ENCODE data around the gene POLR3B.
"Not testable (repeated sequence)": the region's sequence is repeated elsewhere in the genome, so short reads cannot be mapped to it uniquely, and the experiment has no call there.

Gene POLR3B

GRCh38 chr12:106446419-106447092 is 89.0 kb downstream of the POLR3B start:
- no peaks in the 10 kb centered on the region for H3K27me3 ChIP-seq (replicated peaks; ENCODE audit: control insufficient read depth, insufficient read depth, low read length, poor library complexity, severe bottlenecking)
- H3K4me3 ChIP-seq (ENCODE audit: insufficient read depth, low read depth, low read length, poor library complexity, severe bottlenecking): no peak overlapping the region
- DNase-seq: no peak
- H3K9me3 ChIP-seq (ENCODE audit: control insufficient read depth, low read length): no peaks in the 10 kb centered on the region
- no peaks in the 10 kb centered on the region for H3K4me1 ChIP-seq (ENCODE audit: control insufficient read depth, insufficient read depth, low read length, poor library complexity, severe bottlenecking)
- no peak overlapping the region for H3K27ac ChIP-seq (ENCODE audit: insufficient read depth, low read length, poor library complexity, severe bottlenecking)
- peaks cover 3% of the 10 kb centered on the region for H3K36me3 ChIP-seq (ENCODE audit: control insufficient read depth, insufficient read depth, low read length)

- Histone ChIP-seq H3K27ac (ENCODE audit: insufficient read depth, low read length, poor library complexity, severe bottlenecking) (no peak overlapping the region), H3K9me3 (ENCODE audit: control insufficient read depth, low read length) (no peaks in the 10 kb centered on the region), H3K4me3 (ENCODE audit: insufficient read depth, low read depth, low read length, poor library complexity, severe bottlenecking) (no peak overlapping the region), H3K4me1 (ENCODE audit: control insufficient read depth, insufficient read depth, low read length, poor library complexity, severe bottlenecking) (no peaks in the 10 kb centered on the region), H3K36me3 (ENCODE audit: control insufficient read depth, insufficient read depth, low read length) (peaks cover 5% of the 10 kb centered on the region), H3K27me3 (replicated peaks; ENCODE audit: control insufficient read depth, insufficient read depth, low read length, poor library complexity, severe bottlenecking) (no peaks in the 10 kb centered on the region)
- no peak for DNase-seq
These were observed 94.8 kb downstream of the POLR3B start for GRCh38 chr12:106452309-106452708.

DNA sequence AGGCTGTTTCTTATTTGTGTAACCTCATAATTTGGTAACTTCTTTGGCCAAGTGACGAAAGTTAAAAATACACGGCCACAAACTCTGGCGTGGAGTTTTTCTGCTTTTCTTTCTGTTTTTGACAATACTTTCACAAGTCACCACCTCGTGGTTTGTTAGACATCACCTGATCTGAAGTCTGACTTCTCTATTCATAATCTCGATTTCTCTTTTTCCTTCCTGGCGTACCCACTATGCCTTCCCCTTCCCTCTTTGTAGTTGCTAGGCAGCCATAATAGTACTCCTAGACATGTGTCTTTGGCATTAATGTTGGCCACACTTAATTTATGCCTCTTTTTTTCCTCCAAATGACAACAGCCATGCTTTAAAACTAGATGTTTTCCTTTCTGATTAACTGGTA is 97.6 kb downstream of the POLR3B start:
- Histone ChIP-seq H3K27me3 (replicated peaks; ENCODE audit: control insufficient read depth, insufficient read depth, low read length, poor library complexity, severe bottlenecking) (no peaks in the 10 kb centered on the region), H3K36me3 (ENCODE audit: control insufficient read depth, insufficient read depth, low read length) (peaks cover 17% of the 10 kb centered on the region), H3K9me3 (ENCODE audit: control insufficient read depth, low read length) (no peaks in the 10 kb centered on the region), H3K4me1 (ENCODE audit: control insufficient read depth, insufficient read depth, low read length, poor library complexity, severe bottlenecking) (no peaks in the 10 kb centered on the region), H3K4me3 (ENCODE audit: insufficient read depth, low read depth, low read length, poor library complexity, severe bottlenecking) (no peak overlapping the region), H3K27ac (ENCODE audit: insufficient read depth, low read length, poor library complexity, severe bottlenecking) (no peak overlapping the region)
- no peak for DNase-seq

DNA sequence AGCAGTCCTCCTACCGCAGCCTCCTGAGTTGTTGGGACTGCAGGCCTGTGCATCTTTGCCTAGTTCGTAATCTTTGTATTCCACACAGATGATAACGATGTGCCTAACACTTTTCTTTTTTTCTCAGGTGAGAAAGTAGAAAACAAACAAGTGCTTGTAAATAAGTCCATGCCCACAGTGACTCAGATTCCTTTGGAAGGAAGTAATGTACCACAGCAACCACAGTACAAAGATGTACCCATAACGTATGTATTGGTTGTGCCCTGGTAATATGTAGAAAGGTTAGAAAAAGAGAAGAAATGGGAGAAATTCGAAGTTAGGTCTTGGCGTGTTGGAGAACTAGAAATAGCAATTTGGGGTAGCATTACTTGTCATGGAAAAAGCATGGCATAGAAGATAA is 101.6 kb downstream of the POLR3B start:
- H3K27me3 ChIP-seq (replicated peaks; ENCODE audit: control insufficient read depth, insufficient read depth, low read length, poor library complexity, severe bottlenecking): no peaks in the 10 kb centered on the region
- H3K4me1 ChIP-seq (ENCODE audit: control insufficient read depth, insufficient read depth, low read length, poor library complexity, severe bottlenecking): peaks cover 4% of the 10 kb centered on the region
- H3K9me3 ChIP-seq (ENCODE audit: control insufficient read depth, low read length): no peaks in the 10 kb centered on the region
- H3K4me3 ChIP-seq (ENCODE audit: insufficient read depth, low read depth, low read length, poor library complexity, severe bottlenecking): no peak overlapping the region
- H3K36me3 ChIP-seq (ENCODE audit: control insufficient read depth, insufficient read depth, low read length): peaks cover 20% of the 10 kb centered on the region
- no peak for DNase-seq
- no peak overlapping the region for H3K27ac ChIP-seq (ENCODE audit: insufficient read depth, low read length, poor library complexity, severe bottlenecking)

GRCh38 chr12:106459534-106459933 is 102.0 kb downstream of the POLR3B start:
- H3K4me3 ChIP-seq (ENCODE audit: insufficient read depth, low read depth, low read length, poor library complexity, severe bottlenecking): no peak overlapping the region
- H3K4me1 ChIP-seq (ENCODE audit: control insufficient read depth, insufficient read depth, low read length, poor library complexity, severe bottlenecking): peaks cover 4% of the 10 kb centered on the region
- H3K27me3 ChIP-seq (replicated peaks; ENCODE audit: control insufficient read depth, insufficient read depth, low read length, poor library complexity, severe bottlenecking): no peaks in the 10 kb centered on the region
- no peak overlapping the region for H3K27ac ChIP-seq (ENCODE audit: insufficient read depth, low read length, poor library complexity, severe bottlenecking)
- no peaks in the 10 kb centered on the region for H3K9me3 ChIP-seq (ENCODE audit: control insufficient read depth, low read length)
- DNase-seq: no peak
- peaks cover 20% of the 10 kb centered on the region for H3K36me3 ChIP-seq (ENCODE audit: control insufficient read depth, insufficient read depth, low read length)

GRCh38 chr12:106461730-106462129 is 104.2 kb downstream of the POLR3B start:
- H3K4me1 ChIP-seq (ENCODE audit: control insufficient read depth, insufficient read depth, low read length, poor library complexity, severe bottlenecking): peaks cover 4% of the 10 kb centered on the region
- no peak for DNase-seq
- H3K4me3 ChIP-seq (ENCODE audit: insufficient read depth, low read depth, low read length, poor library complexity, severe bottlenecking): no peak overlapping the region
- no peaks in the 10 kb centered on the region for H3K9me3 ChIP-seq (ENCODE audit: control insufficient read depth, low read length)
- H3K36me3 ChIP-seq (ENCODE audit: control insufficient read depth, insufficient read depth, low read length): peaks cover 18% of the 10 kb centered on the region
- H3K27me3 ChIP-seq (replicated peaks; ENCODE audit: control insufficient read depth, insufficient read depth, low read length, poor library complexity, severe bottlenecking): no peaks in the 10 kb centered on the region
- H3K27ac ChIP-seq (ENCODE audit: insufficient read depth, low read length, poor library complexity, severe bottlenecking): no peak overlapping the region

DNA sequence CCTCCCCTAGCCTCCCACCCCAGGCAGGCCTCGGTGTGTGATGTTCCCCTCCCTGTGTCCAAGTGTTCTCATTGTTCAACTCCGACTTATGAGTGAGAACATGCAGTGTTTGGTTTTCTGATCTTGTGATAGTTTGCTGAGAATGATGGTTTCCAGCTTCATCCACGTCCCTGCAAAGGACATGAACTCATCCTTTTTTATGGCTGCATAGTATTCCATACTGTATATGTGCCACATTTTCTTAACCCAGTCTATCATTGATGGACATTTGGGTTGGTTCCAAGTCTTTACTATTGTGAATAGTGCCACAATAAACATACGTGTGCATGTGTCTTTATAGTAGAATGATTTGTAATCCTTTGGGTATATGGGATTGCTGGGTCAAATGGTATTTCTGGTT is 108.1 kb downstream of the POLR3B start:
- not testable (repeated sequence) for H3K4me1 ChIP-seq (ENCODE audit: control insufficient read depth, insufficient read depth, low read length, poor library complexity, severe bottlenecking); DNase-seq; H3K27me3 ChIP-seq (replicated peaks; ENCODE audit: control insufficient read depth, insufficient read depth, low read length, poor library complexity, severe bottlenecking); H3K4me3 ChIP-seq (ENCODE audit: insufficient read depth, low read depth, low read length, poor library complexity, severe bottlenecking); H3K36me3 ChIP-seq (ENCODE audit: control insufficient read depth, insufficient read depth, low read length); H3K9me3 ChIP-seq (ENCODE audit: control insufficient read depth, low read length); H3K27ac ChIP-seq (ENCODE audit: insufficient read depth, low read length, poor library complexity, severe bottlenecking)

DNA sequence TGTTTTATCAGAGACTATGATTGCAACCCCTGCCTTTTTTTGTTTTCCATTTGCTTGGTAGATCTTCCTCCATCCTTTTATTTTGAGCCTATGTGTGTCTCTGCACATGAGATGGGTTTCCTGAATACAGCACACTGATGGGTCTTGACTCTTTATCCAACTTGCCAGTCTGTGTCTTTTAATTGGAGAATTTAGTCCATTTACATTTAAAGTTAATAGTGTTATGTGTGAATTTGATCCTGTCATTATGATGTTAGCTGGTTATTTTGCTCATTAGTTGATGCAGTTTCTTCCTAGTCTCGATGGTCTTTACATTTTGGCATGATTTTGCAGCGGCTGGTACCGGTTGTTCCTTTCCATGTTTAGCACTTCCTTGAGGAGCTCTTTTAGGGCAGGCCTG is 118.1 kb downstream of the POLR3B start:
- not testable (repeated sequence) for H3K4me1 ChIP-seq (ENCODE audit: control insufficient read depth, insufficient read depth, low read length, poor library complexity, severe bottlenecking); H3K27ac ChIP-seq (ENCODE audit: insufficient read depth, low read length, poor library complexity, severe bottlenecking); H3K36me3 ChIP-seq (ENCODE audit: control insufficient read depth, insufficient read depth, low read length); DNase-seq; H3K27me3 ChIP-seq (replicated peaks; ENCODE audit: control insufficient read depth, insufficient read depth, low read length, poor library complexity, severe bottlenecking); H3K4me3 ChIP-seq (ENCODE audit: insufficient read depth, low read depth, low read length, poor library complexity, severe bottlenecking); H3K9me3 ChIP-seq (ENCODE audit: control insufficient read depth, low read length)

DNA sequence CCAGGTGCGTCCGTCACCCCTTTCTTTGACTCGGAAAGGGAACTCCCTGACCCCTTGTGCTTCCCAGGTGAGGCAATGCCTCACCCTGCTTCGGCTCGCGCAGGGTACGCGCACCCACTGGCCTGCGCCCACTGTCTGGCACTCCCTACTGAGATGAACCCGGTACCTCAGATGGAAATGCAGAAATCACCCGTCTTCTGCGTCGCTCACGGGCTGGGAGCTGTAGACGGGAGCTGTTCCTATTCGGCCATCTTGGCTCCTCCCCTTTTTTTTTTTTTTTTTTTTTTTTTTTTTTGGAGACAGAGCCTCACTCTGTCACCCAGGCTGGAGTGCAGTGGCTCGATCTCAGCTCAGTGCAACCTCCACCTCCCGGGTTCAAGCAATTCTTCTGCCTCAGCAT is 120.1 kb downstream of the POLR3B start:
- H3K4me1 ChIP-seq (ENCODE audit: control insufficient read depth, insufficient read depth, low read length, poor library complexity, severe bottlenecking); H3K36me3 ChIP-seq (ENCODE audit: control insufficient read depth, insufficient read depth, low read length); H3K9me3 ChIP-seq (ENCODE audit: control insufficient read depth, low read length); H3K27me3 ChIP-seq (replicated peaks; ENCODE audit: control insufficient read depth, insufficient read depth, low read length, poor library complexity, severe bottlenecking); H3K27ac ChIP-seq (ENCODE audit: insufficient read depth, low read length, poor library complexity, severe bottlenecking); H3K4me3 ChIP-seq (ENCODE audit: insufficient read depth, low read depth, low read length, poor library complexity, severe bottlenecking); DNase-seq: not testable (repeated sequence)

- Histone ChIP-seq H3K9me3 (ENCODE audit: control insufficient read depth, low read length) (no peaks in the 10 kb centered on the region), H3K36me3 (ENCODE audit: control insufficient read depth, insufficient read depth, low read length) (peaks cover 3% of the 10 kb centered on the region), H3K27me3 (replicated peaks; ENCODE audit: control insufficient read depth, insufficient read depth, low read length, poor library complexity, severe bottlenecking) (no peaks in the 10 kb centered on the region), H3K4me1 (ENCODE audit: control insufficient read depth, insufficient read depth, low read length, poor library complexity, severe bottlenecking) (no peaks in the 10 kb centered on the region), H3K4me3 (ENCODE audit: insufficient read depth, low read depth, low read length, poor library complexity, severe bottlenecking) (no peak overlapping the region), H3K27ac (ENCODE audit: insufficient read depth, low read length, poor library complexity, severe bottlenecking) (no peak overlapping the region)
- no peak for DNase-seq
These were observed 122.7 kb downstream of the POLR3B start for GRCh38 chr12:106480251-106480650.

Data from effector memory CD4-positive, alpha-beta T cell (primary cell).